SK-N-SH (cell line): ENCODE data around the gene NAMPT.

Source experiments
- EP300 ChIP-seq, 2 experiments: IDR thresholded peaks; 2 replicates each; pipeline versions ENCODE4 v1.4.0 to v1.6.1; 2012; ENCODE audit warnings: borderline replicate concordance in 1 of 2, low read depth in 1 of 2, low read length in 1 of 2
- EZH2phosphoT487 ChIP-seq: fragments of 200-600 bp; sonication (generic); IDR thresholded peaks from 2 replicates; pipeline ENCODE4 v1.6.1; 2017; ENCODE audit warnings: low read depth, mixed run types, mild to moderate bottlenecking, antibody characterized with exemption, moderate library complexity, borderline replicate concordance
- NRF1 ChIP-seq: IDR thresholded peaks from 2 replicates; pipeline ENCODE4 v1.6.1; 2012; ENCODE audit warnings: low read depth, mild to moderate bottlenecking, low read length
- POLR2AphosphoS5 ChIP-seq: IDR thresholded peaks from 2 replicates; pipeline ENCODE4 v1.6.1; 2012; ENCODE audit warnings: low read depth, low read length
- RCOR1 ChIP-seq: fragments of 150-350 bp; IDR thresholded peaks from 2 replicates; pipeline ENCODE4 v1.6.1; 2017; ENCODE audit warnings: antibody characterized with exemption, low read length
- SMC3 ChIP-seq: IDR thresholded peaks from 2 replicates; pipeline ENCODE4 v1.6.1; 2012; ENCODE audit warnings: low read depth, low read length, improper control_type of control experiment
- YY1 ChIP-seq: IDR thresholded peaks from 2 replicates; pipeline ENCODE4 v1.4.0; 2012; ENCODE audit warnings: low read depth, mild to moderate bottlenecking
- TF ChIP-seq, protein P1 (sequence below): fragments of 200-600 bp; sonication (generic); IDR thresholded peaks from 2 replicates; pipeline ENCODE4 v1.6.1; 2017; ENCODE audit warnings: antibody characterized with exemption, mild to moderate bottlenecking, moderate library complexity
- TF ChIP-seq, protein P2 (sequence below): fragments of 150-350 bp; IDR thresholded peaks from 2 replicates; pipeline ENCODE4 v1.6.1; 2016; ENCODE audit warnings: mild to moderate bottlenecking, low read depth, low read length
- TF ChIP-seq, protein P3 (sequence below): IDR thresholded peaks from 2 replicates; pipeline ENCODE4; 2012

DNA sequence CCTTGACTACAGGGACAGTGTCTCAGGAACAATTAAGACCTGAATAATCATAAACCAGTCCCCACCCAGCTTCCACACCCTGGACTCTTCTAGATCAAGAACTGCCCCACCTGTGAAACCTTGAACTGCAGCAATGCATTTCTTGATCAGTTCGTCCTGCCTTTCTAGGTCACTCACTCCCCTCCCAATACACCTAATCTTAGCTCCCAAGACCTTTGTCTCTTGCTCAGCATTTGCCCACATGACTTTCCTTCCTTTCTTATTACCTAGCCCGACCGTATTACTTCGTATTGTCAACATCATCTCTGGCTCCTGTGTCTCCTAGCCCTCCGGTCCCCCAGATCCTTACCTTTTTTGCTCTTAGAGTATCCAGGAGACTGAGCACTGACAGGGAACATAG lies 5.5 kb upstream of the NAMPT start:
- TF ChIP-seq, protein P1, sequence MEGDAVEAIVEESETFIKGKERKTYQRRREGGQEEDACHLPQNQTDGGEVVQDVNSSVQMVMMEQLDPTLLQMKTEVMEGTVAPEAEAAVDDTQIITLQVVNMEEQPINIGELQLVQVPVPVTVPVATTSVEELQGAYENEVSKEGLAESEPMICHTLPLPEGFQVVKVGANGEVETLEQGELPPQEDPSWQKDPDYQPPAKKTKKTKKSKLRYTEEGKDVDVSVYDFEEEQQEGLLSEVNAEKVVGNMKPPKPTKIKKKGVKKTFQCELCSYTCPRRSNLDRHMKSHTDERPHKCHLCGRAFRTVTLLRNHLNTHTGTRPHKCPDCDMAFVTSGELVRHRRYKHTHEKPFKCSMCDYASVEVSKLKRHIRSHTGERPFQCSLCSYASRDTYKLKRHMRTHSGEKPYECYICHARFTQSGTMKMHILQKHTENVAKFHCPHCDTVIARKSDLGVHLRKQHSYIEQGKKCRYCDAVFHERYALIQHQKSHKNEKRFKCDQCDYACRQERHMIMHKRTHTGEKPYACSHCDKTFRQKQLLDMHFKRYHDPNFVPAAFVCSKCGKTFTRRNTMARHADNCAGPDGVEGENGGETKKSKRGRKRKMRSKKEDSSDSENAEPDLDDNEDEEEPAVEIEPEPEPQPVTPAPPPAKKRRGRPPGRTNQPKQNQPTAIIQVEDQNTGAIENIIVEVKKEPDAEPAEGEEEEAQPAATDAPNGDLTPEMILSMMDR = no peak
- TF ChIP-seq EP300 (IDR thresholded peaks at IDR 0.05; ENCODE audit: borderline replicate concordance in 1 of 2, low read depth in 1 of 2, low read length in 1 of 2) (no peak), SMC3 (no peak), POLR2AphosphoS5 (no peak), RCOR1 (no peak), NRF1 (no peak), EZH2phosphoT487 (no peak), YY1 (no peak)
- TF ChIP-seq, protein P2, sequence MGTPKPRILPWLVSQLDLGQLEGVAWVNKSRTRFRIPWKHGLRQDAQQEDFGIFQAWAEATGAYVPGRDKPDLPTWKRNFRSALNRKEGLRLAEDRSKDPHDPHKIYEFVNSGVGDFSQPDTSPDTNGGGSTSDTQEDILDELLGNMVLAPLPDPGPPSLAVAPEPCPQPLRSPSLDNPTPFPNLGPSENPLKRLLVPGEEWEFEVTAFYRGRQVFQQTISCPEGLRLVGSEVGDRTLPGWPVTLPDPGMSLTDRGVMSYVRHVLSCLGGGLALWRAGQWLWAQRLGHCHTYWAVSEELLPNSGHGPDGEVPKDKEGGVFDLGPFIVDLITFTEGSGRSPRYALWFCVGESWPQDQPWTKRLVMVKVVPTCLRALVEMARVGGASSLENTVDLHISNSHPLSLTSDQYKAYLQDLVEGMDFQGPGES = no peak
- TF ChIP-seq, protein P3, sequence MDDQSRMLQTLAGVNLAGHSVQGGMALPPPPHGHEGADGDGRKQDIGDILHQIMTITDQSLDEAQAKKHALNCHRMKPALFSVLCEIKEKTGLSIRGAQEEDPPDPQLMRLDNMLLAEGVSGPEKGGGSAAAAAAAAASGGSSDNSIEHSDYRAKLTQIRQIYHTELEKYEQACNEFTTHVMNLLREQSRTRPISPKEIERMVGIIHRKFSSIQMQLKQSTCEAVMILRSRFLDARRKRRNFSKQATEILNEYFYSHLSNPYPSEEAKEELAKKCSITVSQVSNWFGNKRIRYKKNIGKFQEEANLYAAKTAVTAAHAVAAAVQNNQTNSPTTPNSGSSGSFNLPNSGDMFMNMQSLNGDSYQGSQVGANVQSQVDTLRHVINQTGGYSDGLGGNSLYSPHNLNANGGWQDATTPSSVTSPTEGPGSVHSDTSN = no peak
